ENCODE measurements around the gene JAKMIP2.
"Not testable (repeated sequence)": the region's sequence is repeated elsewhere in the genome, so short reads cannot be mapped to it uniquely, and the experiment has no call there.

- not testable (repeated sequence) for TF ChIP-seq CTCF (conservative IDR thresholded peaks at IDR 0.05; ENCODE audit: low read length); EZH2phosphoT487 (IDR thresholded peaks at IDR 0.05; ENCODE audit: borderline replicate concordance)
Measured at GRCh38 chr5:147582272-147582671, 200.3 kb downstream of the JAKMIP2 start.
